ENCODE data around the gene MS4A15.

Gene MS4A15

GRCh38 chr11:60788401-60789125 is 31.9 kb downstream of the MS4A15 start:
- H3K9me3 ChIP-seq (ENCODE audit: control insufficient read depth, low read length) = peaks cover 15% of the 10 kb centered on the region
- no peak overlapping the region for H3K4me3 ChIP-seq (ENCODE audit: low read length)
- no peaks in the 10 kb centered on the region for H3K36me3 ChIP-seq (ENCODE audit: control insufficient read depth, insufficient read depth, low read length, severe bottlenecking)
- peaks cover 26% of the 10 kb centered on the region for H3K27me3 ChIP-seq (replicated peaks; ENCODE audit: control insufficient read depth, insufficient read depth, low read length)
- no peak for DNase-seq (ENCODE audit: low read depth)
- H3K4me1 ChIP-seq (ENCODE audit: control insufficient read depth, insufficient read depth, low read length) = peaks cover 36% of the 10 kb centered on the region
- no peak overlapping the region for H3K9ac ChIP-seq (ENCODE audit: low read length)

- Histone ChIP-seq H3K9me3 (ENCODE audit: control insufficient read depth, low read length) (peaks cover 15% of the 10 kb centered on the region), H3K36me3 (ENCODE audit: control insufficient read depth, insufficient read depth, low read length, severe bottlenecking) (no peaks in the 10 kb centered on the region), H3K4me3 (ENCODE audit: low read length) (no peak overlapping the region), H3K9ac (ENCODE audit: low read length) (no peak overlapping the region), H3K27me3 (replicated peaks; ENCODE audit: control insufficient read depth, insufficient read depth, low read length) (peaks cover 38% of the 10 kb centered on the region), H3K4me1 (ENCODE audit: control insufficient read depth, insufficient read depth, low read length) (peaks cover 24% of the 10 kb centered on the region)
- no peak for DNase-seq (ENCODE audit: low read depth)
Observed at GRCh38 chr11:60790726-60791125, 34.1 kb downstream of the MS4A15 start.

DNA sequence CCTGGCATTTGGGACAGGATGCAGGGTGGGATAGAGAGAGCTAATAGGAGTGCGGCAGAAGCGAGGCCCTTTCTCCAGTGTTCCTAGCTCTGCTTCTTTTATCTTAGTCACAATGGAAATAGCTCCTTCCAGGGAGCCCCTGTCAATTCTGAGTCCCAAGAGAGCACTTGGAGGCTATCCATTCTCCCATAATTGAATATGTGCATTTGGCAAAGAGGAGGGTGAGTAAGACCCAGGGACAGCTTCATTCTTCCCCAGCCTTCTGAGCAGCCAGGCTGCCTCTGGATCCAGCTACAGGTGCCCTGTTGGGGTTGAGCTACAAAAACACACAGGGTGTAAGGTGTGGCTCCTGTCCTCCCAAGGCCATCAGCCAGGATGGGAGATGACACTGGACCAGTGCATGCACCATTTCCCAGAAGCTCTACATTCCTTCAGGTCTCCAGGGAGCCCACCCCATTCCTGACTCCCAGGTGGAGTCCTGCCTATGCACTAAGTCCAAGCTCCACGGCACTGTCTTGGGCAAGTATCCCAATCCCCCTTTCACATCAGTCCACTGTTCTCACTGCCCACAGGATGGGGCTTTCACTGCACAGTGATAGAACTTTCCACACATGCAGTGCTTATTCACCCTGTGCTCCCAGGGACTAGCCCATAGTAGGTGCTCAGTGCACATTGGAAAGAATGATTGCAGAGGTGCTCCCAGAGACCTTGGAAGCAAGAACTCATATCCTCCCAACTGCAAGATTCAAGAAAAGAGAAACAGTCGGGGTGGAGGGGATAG is 34.7 kb downstream of the MS4A15 start:
- Histone ChIP-seq H3K4me1 (ENCODE audit: control insufficient read depth, insufficient read depth, low read length) (peaks cover 17% of the 10 kb centered on the region), H3K9me3 (ENCODE audit: control insufficient read depth, low read length) (peaks cover 15% of the 10 kb centered on the region), H3K4me3 (ENCODE audit: low read length) (no peak overlapping the region), H3K27me3 (replicated peaks; ENCODE audit: control insufficient read depth, insufficient read depth, low read length) (peaks cover 38% of the 10 kb centered on the region), H3K36me3 (ENCODE audit: control insufficient read depth, insufficient read depth, low read length, severe bottlenecking) (no peaks in the 10 kb centered on the region), H3K9ac (ENCODE audit: low read length) (no peak overlapping the region)
- no peak for DNase-seq (ENCODE audit: low read depth)

DNA sequence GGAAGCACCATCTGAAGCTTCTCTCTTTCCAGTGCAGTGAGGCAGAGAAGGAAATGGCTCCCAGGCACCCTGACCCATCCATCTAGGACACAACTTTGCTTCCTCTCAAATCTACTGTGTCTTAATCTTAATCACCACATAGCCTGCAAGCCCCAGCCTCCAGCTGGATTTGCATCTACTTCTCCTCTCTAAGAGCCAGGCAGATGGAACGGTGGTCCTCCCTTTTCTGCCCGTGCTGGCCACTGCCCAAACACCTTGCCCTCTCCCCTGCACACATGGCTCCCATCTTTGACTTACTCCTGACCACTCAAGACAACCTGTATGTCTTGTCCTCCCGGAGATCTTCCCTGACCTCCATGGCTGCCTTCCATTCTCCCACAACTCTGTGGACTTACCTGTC is 35.9 kb downstream of the MS4A15 start:
- H3K4me3 ChIP-seq (ENCODE audit: low read length) = no peak overlapping the region
- DNase-seq (ENCODE audit: low read depth) = no peak
- no peaks in the 10 kb centered on the region for H3K36me3 ChIP-seq (ENCODE audit: control insufficient read depth, insufficient read depth, low read length, severe bottlenecking)
- H3K9me3 ChIP-seq (ENCODE audit: control insufficient read depth, low read length) = peaks cover 20% of the 10 kb centered on the region
- no peak overlapping the region for H3K9ac ChIP-seq (ENCODE audit: low read length)
- peaks cover 6% of the 10 kb centered on the region for H3K4me1 ChIP-seq (ENCODE audit: control insufficient read depth, insufficient read depth, low read length)
- peaks cover 42% of the 10 kb centered on the region for H3K27me3 ChIP-seq (replicated peaks; ENCODE audit: control insufficient read depth, insufficient read depth, low read length)

GRCh38 chr11:60795291-60795690 is 38.6 kb downstream of the MS4A15 start:
- Histone ChIP-seq H3K36me3 (ENCODE audit: control insufficient read depth, insufficient read depth, low read length, severe bottlenecking) (no peaks in the 10 kb centered on the region), H3K9me3 (ENCODE audit: control insufficient read depth, low read length) (peaks cover 22% of the 10 kb centered on the region), H3K4me3 (ENCODE audit: low read length) (no peak overlapping the region)

GRCh38 chr11:60797846-60798630 is 41.4 kb downstream of the MS4A15 start:
- Histone ChIP-seq H3K9me3 (ENCODE audit: control insufficient read depth, low read length) (peaks cover 7% of the 10 kb centered on the region), H3K4me3 (ENCODE audit: low read length) (no peak overlapping the region)
- DNase-seq (ENCODE audit: low read depth) = no peak

More at GRCh38 chr11:60795291-60795690, 38.6 kb downstream of the MS4A15 start:
- H3K4me1 ChIP-seq (ENCODE audit: control insufficient read depth, insufficient read depth, low read length) = no peaks in the 10 kb centered on the region
- H3K9ac ChIP-seq (ENCODE audit: low read length) = no peak overlapping the region
- peaks cover 62% of the 10 kb centered on the region for H3K27me3 ChIP-seq (replicated peaks; ENCODE audit: control insufficient read depth, insufficient read depth, low read length)
- no peak for DNase-seq (ENCODE audit: low read depth)

GRCh38 chr11:60798631-60799030 is 42.0 kb downstream of the MS4A15 start:
- H3K27me3 ChIP-seq (replicated peaks; ENCODE audit: control insufficient read depth, insufficient read depth, low read length) = peaks cover 56% of the 10 kb centered on the region
- H3K9me3 ChIP-seq (ENCODE audit: control insufficient read depth, low read length) = peaks cover 7% of the 10 kb centered on the region
- DNase-seq (ENCODE audit: low read depth) = no peak
- H3K4me1 ChIP-seq (ENCODE audit: control insufficient read depth, insufficient read depth, low read length) = no peaks in the 10 kb centered on the region
- no peak overlapping the region for H3K4me3 ChIP-seq (ENCODE audit: low read length)
- no peaks in the 10 kb centered on the region for H3K36me3 ChIP-seq (ENCODE audit: control insufficient read depth, insufficient read depth, low read length, severe bottlenecking)
- H3K9ac ChIP-seq (ENCODE audit: low read length) = no peak overlapping the region

More at GRCh38 chr11:60797846-60798630, 41.4 kb downstream of the MS4A15 start:
- no peaks in the 10 kb centered on the region for H3K4me1 ChIP-seq (ENCODE audit: control insufficient read depth, insufficient read depth, low read length)
- H3K36me3 ChIP-seq (ENCODE audit: control insufficient read depth, insufficient read depth, low read length, severe bottlenecking) = no peaks in the 10 kb centered on the region
- H3K27me3 ChIP-seq (replicated peaks; ENCODE audit: control insufficient read depth, insufficient read depth, low read length) = peaks cover 57% of the 10 kb centered on the region
- H3K9ac ChIP-seq (ENCODE audit: low read length) = no peak overlapping the region

DNA sequence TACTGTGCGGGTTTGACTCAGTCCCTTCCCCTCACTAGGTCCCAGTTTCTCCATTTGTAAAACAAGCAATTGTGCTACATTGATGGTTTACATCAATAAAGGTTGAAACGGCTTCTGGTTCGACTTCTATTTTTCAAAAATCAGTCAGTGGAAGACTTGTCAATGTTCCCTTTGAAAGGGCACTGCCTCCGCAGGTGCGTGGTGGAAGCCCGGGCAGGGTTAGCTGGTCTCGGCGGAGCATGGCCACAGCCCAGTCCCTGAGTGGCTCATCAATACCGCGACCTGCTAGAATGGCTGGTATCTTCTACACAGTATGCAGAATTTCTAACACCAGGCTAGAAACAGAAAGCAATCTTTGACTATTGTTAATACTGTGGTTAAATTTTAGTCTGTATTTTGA is 44.5 kb downstream of the MS4A15 start:
- no peak for DNase-seq (ENCODE audit: low read depth)
- no peaks in the 10 kb centered on the region for H3K4me1 ChIP-seq (ENCODE audit: control insufficient read depth, insufficient read depth, low read length)
- H3K27me3 ChIP-seq (replicated peaks; ENCODE audit: control insufficient read depth, insufficient read depth, low read length) = peaks cover 53% of the 10 kb centered on the region
- no peaks in the 10 kb centered on the region for H3K36me3 ChIP-seq (ENCODE audit: control insufficient read depth, insufficient read depth, low read length, severe bottlenecking)
- no peak overlapping the region for H3K9ac ChIP-seq (ENCODE audit: low read length)
- H3K4me3 ChIP-seq (ENCODE audit: low read length) = no peak overlapping the region
- peaks cover 7% of the 10 kb centered on the region for H3K9me3 ChIP-seq (ENCODE audit: control insufficient read depth, low read length)

DNA sequence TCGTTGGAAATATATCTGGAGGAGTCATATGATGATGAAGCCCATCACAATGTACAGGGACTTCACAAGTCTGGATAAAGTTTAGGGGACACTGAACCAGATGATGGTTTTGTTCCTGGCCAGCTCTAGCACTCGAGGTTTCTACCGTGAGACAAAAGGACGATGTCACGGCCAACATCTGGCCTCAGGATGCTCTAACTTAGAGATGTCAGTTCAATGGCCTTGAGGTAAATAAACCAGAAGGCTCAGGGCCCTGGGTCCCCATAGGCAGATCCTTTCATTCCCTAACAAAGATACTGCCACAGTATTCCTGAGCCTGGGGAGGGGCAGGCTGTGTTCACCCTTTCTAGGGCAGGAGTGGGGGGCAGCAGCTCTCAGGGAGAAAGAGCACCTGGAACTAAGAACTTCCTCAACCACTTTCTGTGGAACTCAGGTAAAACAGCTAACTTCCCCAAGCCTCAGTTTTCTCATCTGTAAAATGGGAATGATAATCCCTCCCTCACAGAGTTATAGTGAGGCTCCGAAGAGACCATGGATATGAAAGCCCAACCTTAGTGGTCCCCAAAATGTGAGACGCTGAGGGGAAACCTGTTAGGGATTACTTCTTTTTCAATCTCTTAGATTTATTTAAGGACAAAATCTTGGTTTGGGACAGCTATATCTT is 46.7 kb downstream of the MS4A15 start:
- Histone ChIP-seq H3K4me3 (ENCODE audit: low read length) (no peak overlapping the region), H3K4me1 (ENCODE audit: control insufficient read depth, insufficient read depth, low read length) (no peaks in the 10 kb centered on the region), H3K9ac (ENCODE audit: low read length) (no peak overlapping the region), H3K36me3 (ENCODE audit: control insufficient read depth, insufficient read depth, low read length, severe bottlenecking) (no peaks in the 10 kb centered on the region), H3K27me3 (replicated peaks; ENCODE audit: control insufficient read depth, insufficient read depth, low read length) (peaks cover 41% of the 10 kb centered on the region), H3K9me3 (ENCODE audit: control insufficient read depth, low read length) (peaks cover 2% of the 10 kb centered on the region)
- DNase-seq (ENCODE audit: low read depth) = no peak

DNA sequence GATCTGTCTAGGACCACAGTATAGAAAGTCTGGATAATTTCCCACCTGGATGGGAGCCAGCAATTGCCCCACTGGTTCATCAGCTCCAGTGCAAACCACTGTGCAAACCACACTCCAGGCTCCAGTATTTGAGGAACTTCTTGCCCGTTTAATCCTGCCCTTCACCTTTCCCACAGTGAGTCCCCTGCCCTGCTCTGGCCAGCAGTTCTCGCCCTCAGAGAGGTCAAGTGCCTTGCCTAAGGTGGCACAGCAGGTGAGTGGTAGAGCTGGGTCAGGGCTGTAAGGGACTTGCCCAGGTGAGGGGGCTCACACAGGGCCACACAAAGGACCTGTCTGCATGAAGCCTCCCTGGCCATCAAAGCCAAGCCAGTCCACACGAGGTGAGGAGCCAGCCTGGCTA is 52.6 kb downstream of the MS4A15 start:
- DNase-seq (ENCODE audit: low read depth) = no peak
- peaks cover 4% of the 10 kb centered on the region for H3K9me3 ChIP-seq (ENCODE audit: control insufficient read depth, low read length)
- H3K4me3 ChIP-seq (ENCODE audit: low read length) = no peak overlapping the region
- H3K27me3 ChIP-seq (replicated peaks; ENCODE audit: control insufficient read depth, insufficient read depth, low read length) = peaks cover 41% of the 10 kb centered on the region
- H3K4me1 ChIP-seq (ENCODE audit: control insufficient read depth, insufficient read depth, low read length) = no peaks in the 10 kb centered on the region
- H3K9ac ChIP-seq (ENCODE audit: low read length) = no peak overlapping the region
- H3K36me3 ChIP-seq (ENCODE audit: control insufficient read depth, insufficient read depth, low read length, severe bottlenecking) = no peaks in the 10 kb centered on the region

Data from adipocyte (in vitro differentiated cells).